Keratinocyte (primary cell): Measurements from ENCODE around the gene ARMH3. TPM values are rescaled to one million over a fixed set of nuclear protein-coding genes. Genes with fewer than 3 reads are reported as not detected.

Source experiments
- DNase-seq: peaks from one replicate; pipeline ENCODE4 v3.0.0-alpha.2; 2011; ENCODE audit warnings: low read depth, missing footprints, low spot score
- FAIRE-seq: peaks from 2 replicates; lab custom pipeline; 2011; peaks lifted over from hg19 to GRCh38; lab: Jason Lieb, UNC
- H2AFZ ChIP-seq: 2 replicates; pipeline ENCODE4 v1.6.0; 2012; ENCODE audit warnings: low read length, control low read depth, inconsistent platforms; ENCODE audit not compliant: control insufficient read depth
- H3K27ac ChIP-seq: 2 replicates; pipeline ENCODE4 v1.5.1; 2011; ENCODE audit warnings: low read length; ENCODE audit not compliant: control insufficient read depth, insufficient read depth
- H3K27me3 ChIP-seq: 3 replicates; pipeline ENCODE4 v1.6.0; 2011; ENCODE audit warnings: low read length; ENCODE audit not compliant: control insufficient read depth, insufficient read depth; ENCODE audit errors: extremely low read depth
- H3K36me3 ChIP-seq, 2 experiments: 2 replicates in 1 of 2; 3 replicates in 1 of 2; pipeline ENCODE4 v1.5.1; 2011; ENCODE audit warnings: low read length in 2 of 2, mild to moderate bottlenecking in 1 of 2; ENCODE audit not compliant: control insufficient read depth in 2 of 2, insufficient read depth in 2 of 2; ENCODE audit errors: extremely low read depth in 1 of 2
- H3K4me1 ChIP-seq: 3 replicates; pipeline ENCODE4 v1.5.1; 2011; ENCODE audit warnings: low read length; ENCODE audit not compliant: control insufficient read depth, insufficient read depth; ENCODE audit errors: extremely low read depth
- H3K4me2 ChIP-seq: 3 replicates; pipeline ENCODE4 v1.6.0; 2011; ENCODE audit warnings: low read depth, low read length; ENCODE audit not compliant: control insufficient read depth, insufficient read depth; ENCODE audit errors: extremely low read depth
- H3K4me3 ChIP-seq, 3 experiments: fragments of 200-600 bp in 1 of 3; sonication (generic) in 1 of 3; 2 replicates in 2 of 3; 3 replicates in 1 of 3; pipeline ENCODE4 v1.5.1; 2011 to 2016; ENCODE audit warnings: low read length in 3 of 3, mild to moderate bottlenecking in 3 of 3, control low read depth in 2 of 3, inconsistent platforms in 1 of 3, low read depth in 1 of 3, mixed read lengths in 1 of 3, mixed run types in 1 of 3, moderate library complexity in 1 of 3; ENCODE audit not compliant: control insufficient read depth in 2 of 3, insufficient read depth in 2 of 3; ENCODE audit errors: extremely low read depth in 1 of 3
- H3K79me2 ChIP-seq: 2 replicates; pipeline ENCODE4 v1.6.0; 2012; ENCODE audit warnings: low read length; ENCODE audit not compliant: control insufficient read depth, insufficient read depth
- H3K9ac ChIP-seq: 3 replicates; pipeline ENCODE4 v1.6.0; 2011; ENCODE audit warnings: low read length; ENCODE audit not compliant: control insufficient read depth, insufficient read depth; ENCODE audit errors: extremely low read depth
- H3K9me1 ChIP-seq: 3 replicates; pipeline ENCODE4 v1.6.0; 2011; ENCODE audit warnings: low read length; ENCODE audit not compliant: control insufficient read depth, insufficient read depth; ENCODE audit errors: extremely low read depth
- H3K9me3 ChIP-seq: 2 replicates; pipeline ENCODE4 v1.5.1; 2012; ENCODE audit warnings: low read depth, low read length; ENCODE audit not compliant: control insufficient read depth
- H4K20me1 ChIP-seq: 3 replicates; pipeline ENCODE4 v1.6.0; 2011; ENCODE audit warnings: low read length; ENCODE audit not compliant: control insufficient read depth, insufficient read depth; ENCODE audit errors: extremely low read depth
- EZH2 ChIP-seq: IDR thresholded peaks from one replicate; pipeline ENCODE4 v1.6.1; 2012; ENCODE audit warnings: inconsistent platforms, mild to moderate bottlenecking, low read length, moderate library complexity
- dilution Hi-C: fragments of 300-500 bp; cut with MboI; formaldehyde crosslinking; loops from one replicate; pipeline ENCODE4 v1.7.0; 2020; ENCODE audit warnings: low sequenced_read_pairs; ENCODE audit not compliant: extremely low pct_ligation_motif_present
- polyA plus RNA-seq, 5 experiments: library from polyadenylated mRNA; depleted of rRNA in 3 of 5; stranded (reverse) in 3 of 5; stranded (forward) in 1 of 5; unstranded in 1 of 5; fragments of >200 nt; gene quantifications; 1 replicate in 1 of 5; 2 replicates in 3 of 5; 3 replicates in 1 of 5; pipeline versions ENCODE4 v1.2.1 to v1.2.3, GENCODE V29; 2011 to 2012; ENCODE audit warnings: missing spikeins in 2 of 5, low read depth in 1 of 5, low replicate concordance in 1 of 5
- TF ChIP-seq, protein P1 (sequence below), 3 experiments: IDR thresholded peaks in 1 of 3; conservative IDR thresholded peaks in 1 of 3; optimal IDR thresholded peaks in 1 of 3; 2 replicates in 2 of 3; 3 replicates in 1 of 3; pipeline versions ENCODE3 to v1.5.1; 2011; ENCODE audit warnings: low read length in 3 of 3, mild to moderate bottlenecking in 3 of 3, moderate library complexity in 2 of 3, control low read depth in 1 of 3, inconsistent platforms in 1 of 3; ENCODE audit not compliant: insufficient read depth in 2 of 3; ENCODE audit errors: extremely low read depth in 1 of 3

The ARMH3 gene
- polyA plus RNA-seq, 1 donor (not counting 4 experiments of a cell fraction or from before 2014, with no cell fraction given) = 25.3 TPM

DNA sequence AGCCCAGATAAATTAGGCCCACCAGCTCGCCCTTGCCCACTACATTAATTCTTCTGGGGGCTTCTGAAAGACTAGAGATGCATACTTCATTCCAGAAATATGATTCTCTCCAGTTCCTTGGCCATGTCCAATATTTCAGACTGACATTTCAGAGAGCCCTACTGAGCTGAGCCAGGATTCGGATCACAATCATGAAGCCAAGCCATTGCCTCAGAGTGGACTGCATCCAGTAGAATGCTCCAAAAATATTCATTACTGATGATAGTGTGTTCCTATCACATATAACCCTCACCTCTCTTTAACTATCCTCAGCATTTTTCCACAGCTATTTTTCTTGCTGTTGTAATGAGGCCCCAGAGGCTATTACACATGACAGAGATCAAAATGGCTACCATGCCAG is 38.7 kb downstream of the ARMH3 start:
- Histone ChIP-seq H3K9ac (no peak overlapping the region), H4K20me1 (no peaks in the 10 kb centered on the region), H3K4me1 (no peaks in the 10 kb centered on the region), H3K9me1 (no peaks in the 10 kb centered on the region), H3K27me3 (no peaks in the 10 kb centered on the region), H3K27ac (no peak overlapping the region), H3K79me2 (no peaks in the 10 kb centered on the region), H3K9me3 (no peaks in the 10 kb centered on the region), H3K4me3 (no peak overlapping the region), H3K36me3 (peaks cover 5 to 11% of the 10 kb centered on the region in 2 experiments), H2AFZ (no peak overlapping the region), H3K4me2 (no peak overlapping the region)
- dilution Hi-C loops = no loop called here
- no peak for FAIRE-seq
- TF ChIP-seq, protein P1, sequence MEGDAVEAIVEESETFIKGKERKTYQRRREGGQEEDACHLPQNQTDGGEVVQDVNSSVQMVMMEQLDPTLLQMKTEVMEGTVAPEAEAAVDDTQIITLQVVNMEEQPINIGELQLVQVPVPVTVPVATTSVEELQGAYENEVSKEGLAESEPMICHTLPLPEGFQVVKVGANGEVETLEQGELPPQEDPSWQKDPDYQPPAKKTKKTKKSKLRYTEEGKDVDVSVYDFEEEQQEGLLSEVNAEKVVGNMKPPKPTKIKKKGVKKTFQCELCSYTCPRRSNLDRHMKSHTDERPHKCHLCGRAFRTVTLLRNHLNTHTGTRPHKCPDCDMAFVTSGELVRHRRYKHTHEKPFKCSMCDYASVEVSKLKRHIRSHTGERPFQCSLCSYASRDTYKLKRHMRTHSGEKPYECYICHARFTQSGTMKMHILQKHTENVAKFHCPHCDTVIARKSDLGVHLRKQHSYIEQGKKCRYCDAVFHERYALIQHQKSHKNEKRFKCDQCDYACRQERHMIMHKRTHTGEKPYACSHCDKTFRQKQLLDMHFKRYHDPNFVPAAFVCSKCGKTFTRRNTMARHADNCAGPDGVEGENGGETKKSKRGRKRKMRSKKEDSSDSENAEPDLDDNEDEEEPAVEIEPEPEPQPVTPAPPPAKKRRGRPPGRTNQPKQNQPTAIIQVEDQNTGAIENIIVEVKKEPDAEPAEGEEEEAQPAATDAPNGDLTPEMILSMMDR (optimal IDR thresholded peaks at IDR 0.05 in 1 of 3, IDR thresholded peaks at IDR 0.05 in 1 of 3, conservative IDR thresholded peaks at IDR 0.05 in 1 of 3; ENCODE audit: extremely low read depth in 1 of 3, insufficient read depth in 2 of 3, low read length in 3 of 3) = no peak
- no peak for TF ChIP-seq EZH2
- DNase-seq = no peak

DNA sequence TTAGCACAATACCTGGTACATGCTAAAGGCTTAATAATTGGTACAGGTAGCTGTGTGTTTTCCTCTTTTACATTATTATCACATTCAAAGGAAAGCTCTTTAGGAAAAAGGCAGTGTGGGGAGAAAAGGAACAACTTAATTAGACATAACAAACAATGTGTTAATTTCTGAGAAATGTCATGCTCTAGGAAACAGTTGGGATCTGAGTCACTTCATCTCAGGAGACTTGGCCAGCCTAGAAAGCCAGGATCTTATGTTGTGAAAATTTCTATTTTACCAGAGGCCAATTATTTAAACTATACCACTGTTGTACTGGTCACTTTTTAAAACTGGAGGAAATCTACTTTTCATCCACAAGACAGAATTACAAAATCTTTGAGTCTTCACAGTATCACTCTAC is 39.6 kb downstream of the ARMH3 start:
- no peak for FAIRE-seq
- H3K27me3 ChIP-seq = no peaks in the 10 kb centered on the region
- TF ChIP-seq, protein P1 (optimal IDR thresholded peaks at IDR 0.05 in 1 of 3, IDR thresholded peaks at IDR 0.05 in 1 of 3, conservative IDR thresholded peaks at IDR 0.05 in 1 of 3; ENCODE audit: extremely low read depth in 1 of 3, insufficient read depth in 2 of 3, low read length in 3 of 3) = no peak
- no peak for TF ChIP-seq EZH2
- H4K20me1 ChIP-seq = no peaks in the 10 kb centered on the region
- H3K9me3 ChIP-seq = no peaks in the 10 kb centered on the region
- H3K9me1 ChIP-seq = no peaks in the 10 kb centered on the region
- H3K9ac ChIP-seq = no peak overlapping the region
- dilution Hi-C loops = no loop called here
- H2AFZ ChIP-seq = no peak overlapping the region
- peaks cover 12 to 13% of the 10 kb centered on the region in 2 experiments for H3K36me3 ChIP-seq
- no peak overlapping the region for H3K27ac ChIP-seq
- no peak overlapping the region for H3K4me3 ChIP-seq
- H3K4me2 ChIP-seq = no peak overlapping the region
- H3K79me2 ChIP-seq = no peaks in the 10 kb centered on the region
- no peak for DNase-seq
- H3K4me1 ChIP-seq = no peaks in the 10 kb centered on the region
